GM10266 (cell line): Measurements from ENCODE around the gene KRTAP17-1.
A peak's percentile ranks its signal among the peaks of the same experiment; 100 is the strongest.

Experiments
- DNase-seq: peaks from one replicate; pipeline ENCODE4 v3.0.0; 2012; ENCODE audit errors: extremely low spot score
- TF ChIP-seq, protein P1 (sequence below): IDR thresholded peaks from 2 replicates; pipeline ENCODE4 v1.5.1; 2012; ENCODE audit warnings: mild to moderate bottlenecking, low read depth; ENCODE audit not compliant: control insufficient read depth, insufficient read depth; ENCODE audit errors: missing control alignments

The KRTAP17-1 gene

DNA sequence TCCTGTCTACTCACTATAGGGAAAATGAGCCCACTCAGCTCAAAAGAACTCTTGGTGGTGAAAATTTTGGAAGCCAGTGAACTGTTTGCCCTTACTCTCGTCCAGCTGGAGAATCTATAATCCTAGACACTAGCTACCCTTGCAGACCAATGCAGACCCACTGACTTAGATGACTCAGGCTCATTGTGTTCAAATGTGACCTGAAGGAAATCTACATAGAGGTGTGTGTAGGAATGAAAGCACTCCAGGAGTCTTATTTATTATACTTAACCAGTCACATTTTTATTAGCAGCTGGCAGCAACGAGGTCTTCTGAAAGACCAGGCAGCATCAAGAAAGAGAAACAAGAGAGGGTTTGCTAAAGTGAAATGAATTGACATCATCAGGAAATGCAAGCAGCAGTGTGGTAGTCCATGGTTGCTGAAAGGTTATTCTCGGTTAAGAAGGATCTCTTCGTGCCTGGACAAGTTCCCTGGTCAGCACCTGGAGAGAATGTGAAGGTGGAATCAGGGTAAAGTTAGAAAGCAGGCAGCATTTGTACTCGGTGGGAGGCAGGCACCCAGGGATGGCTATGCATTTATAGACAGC, 14.2 kb downstream of the KRTAP17-1 start:
- no peak for DNase-seq
- TF ChIP-seq, protein P1, sequence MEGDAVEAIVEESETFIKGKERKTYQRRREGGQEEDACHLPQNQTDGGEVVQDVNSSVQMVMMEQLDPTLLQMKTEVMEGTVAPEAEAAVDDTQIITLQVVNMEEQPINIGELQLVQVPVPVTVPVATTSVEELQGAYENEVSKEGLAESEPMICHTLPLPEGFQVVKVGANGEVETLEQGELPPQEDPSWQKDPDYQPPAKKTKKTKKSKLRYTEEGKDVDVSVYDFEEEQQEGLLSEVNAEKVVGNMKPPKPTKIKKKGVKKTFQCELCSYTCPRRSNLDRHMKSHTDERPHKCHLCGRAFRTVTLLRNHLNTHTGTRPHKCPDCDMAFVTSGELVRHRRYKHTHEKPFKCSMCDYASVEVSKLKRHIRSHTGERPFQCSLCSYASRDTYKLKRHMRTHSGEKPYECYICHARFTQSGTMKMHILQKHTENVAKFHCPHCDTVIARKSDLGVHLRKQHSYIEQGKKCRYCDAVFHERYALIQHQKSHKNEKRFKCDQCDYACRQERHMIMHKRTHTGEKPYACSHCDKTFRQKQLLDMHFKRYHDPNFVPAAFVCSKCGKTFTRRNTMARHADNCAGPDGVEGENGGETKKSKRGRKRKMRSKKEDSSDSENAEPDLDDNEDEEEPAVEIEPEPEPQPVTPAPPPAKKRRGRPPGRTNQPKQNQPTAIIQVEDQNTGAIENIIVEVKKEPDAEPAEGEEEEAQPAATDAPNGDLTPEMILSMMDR: no peak

DNA sequence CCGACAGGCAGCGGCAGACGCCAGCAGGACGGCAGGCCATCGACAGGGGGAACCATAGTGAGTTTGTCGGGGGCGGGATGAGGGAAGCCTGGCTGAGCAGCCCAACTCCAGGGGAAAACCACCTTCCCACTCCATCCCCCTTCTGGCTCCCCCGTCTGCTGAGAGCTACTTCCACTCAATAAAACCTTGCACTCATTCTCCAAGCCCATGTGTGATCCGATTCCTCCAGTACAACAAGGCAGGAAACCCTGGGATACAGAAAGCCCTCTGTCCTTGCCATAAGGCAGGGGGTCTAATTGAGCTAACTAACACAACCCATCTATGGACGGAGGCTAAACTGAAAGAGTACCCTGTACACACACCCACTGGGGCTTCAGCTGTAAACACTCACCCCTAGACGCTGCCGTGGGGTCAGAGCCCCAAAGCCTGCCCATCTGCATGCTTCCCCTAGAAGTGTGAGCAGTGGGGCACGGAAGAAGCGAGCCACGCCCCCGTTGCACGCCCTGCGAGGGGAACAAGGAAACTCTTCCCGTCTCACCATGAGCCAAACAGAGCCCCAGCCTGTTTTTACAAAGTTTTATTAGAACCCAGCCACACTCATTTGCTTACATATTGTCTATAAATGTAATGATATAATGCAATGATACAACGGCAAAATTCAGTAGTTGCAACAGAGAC, 16.9 kb downstream of the KRTAP17-1 start:
- no peak for DNase-seq
- TF ChIP-seq, protein P1: no peak

- TF ChIP-seq, protein P1: no peak
- DNase-seq: no peak
These were observed 18.7 kb downstream of the KRTAP17-1 start for GRCh38 chr17:41296846-41297245.

DNA sequence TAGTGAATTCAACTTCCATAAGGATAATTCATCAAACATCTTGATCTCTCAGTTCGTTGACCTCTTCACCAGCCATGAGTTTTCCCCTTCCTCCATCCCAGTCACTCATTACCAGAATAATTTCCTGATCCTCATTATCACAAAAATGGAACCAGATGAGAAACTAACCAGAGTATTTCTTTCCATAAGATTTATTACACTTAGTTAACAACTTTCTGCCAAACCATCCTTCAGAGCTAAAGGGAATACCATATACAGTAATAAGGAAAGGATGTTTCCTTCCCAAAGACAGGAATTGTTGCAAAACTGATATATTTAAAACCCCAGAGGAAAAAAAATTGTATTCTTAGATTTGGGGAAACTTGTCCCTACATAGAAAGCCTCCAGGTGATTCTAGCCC, 21.5 kb downstream of the KRTAP17-1 start:
- no peak for DNase-seq
- TF ChIP-seq, protein P1: no peak

DNA sequence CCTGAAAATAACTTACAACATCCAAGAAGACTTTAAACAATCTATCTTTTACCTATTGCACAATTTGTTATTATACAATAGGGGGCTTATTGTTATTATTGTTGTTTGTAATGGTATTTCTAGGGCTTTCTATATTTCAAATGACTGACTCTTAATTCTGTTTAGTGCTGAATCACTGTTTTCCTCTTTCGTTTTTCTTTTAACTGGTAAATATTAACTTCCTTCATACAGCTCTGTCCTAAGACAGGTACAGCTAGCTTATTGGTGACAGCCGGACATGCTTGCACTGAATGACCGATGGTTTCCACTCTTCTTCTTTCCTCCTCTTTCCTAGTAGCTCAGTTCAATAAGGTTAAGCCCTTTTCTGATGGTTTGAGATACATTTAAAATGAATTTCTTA, 28.5 kb downstream of the KRTAP17-1 start:
- TF ChIP-seq, protein P1: no peak

DNA sequence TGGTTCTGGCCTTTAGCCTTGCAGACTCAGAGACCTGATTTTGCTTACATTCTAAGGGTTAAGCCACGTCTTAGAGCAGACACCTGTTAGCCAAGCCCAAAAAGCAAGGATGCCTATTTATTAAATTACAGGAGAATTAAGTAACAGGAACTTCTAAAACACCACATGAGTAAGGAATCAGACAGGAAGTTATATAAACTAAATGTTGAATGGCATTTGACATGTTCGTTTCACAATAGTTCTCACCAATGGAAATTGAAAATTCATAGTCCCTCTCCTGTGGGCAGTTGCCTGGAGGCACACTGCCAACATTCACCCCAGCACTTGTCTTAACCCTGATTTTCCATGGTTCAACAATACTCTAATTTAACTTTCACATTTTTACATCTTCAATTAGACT, 31.0 kb downstream of the KRTAP17-1 start:
- TF ChIP-seq, protein P1: no peak

More for the DNA sequence above, 28.5 kb downstream of the KRTAP17-1 start:
- DNase-seq: peak; percentile 0

GRCh38 chr17:41284043-41284442, 31.5 kb downstream of the KRTAP17-1 start:
- TF ChIP-seq, protein P1: no peak

More for the DNA sequence above, 31.0 kb downstream of the KRTAP17-1 start:
- DNase-seq: peak; percentile 0

More at GRCh38 chr17:41284043-41284442, 31.5 kb downstream of the KRTAP17-1 start:
- peak; percentile 0 for DNase-seq
